Gastroesophageal sphincter (tissue), 4 donors: ENCODE data around the gene PNPLA7. TPM values are rescaled to one million over a fixed set of nuclear protein-coding genes. Genes with fewer than 3 reads are reported as not detected.

ENCODE experiments used
- ATAC-seq: fragments of 150-250 bp; one replicate; pipeline ENCODE4 v1.9.1; 2016; ENCODE audit warnings: mild to moderate bottlenecking, moderate library complexity
- H3K27ac ChIP-seq, 4 donors: fragments of 200-600 bp; sonication (generic) in 3 of 4; 1 replicate in 3 of 4; 2 replicates in 1 of 4; pipeline ENCODE4 v1.5.1; 2016 to 2019
- H3K27me3 ChIP-seq: fragments of 200-600 bp; sonication (generic); one replicate; pipeline ENCODE4 v1.5.1; 2019
- H3K36me3 ChIP-seq, 2 donors: fragments of 200-600 bp; sonication (generic); one replicate each; pipeline ENCODE4 v1.5.1; 2019; ENCODE audit warnings: control low read depth in 1 of 2
- H3K4me1 ChIP-seq, 3 donors: fragments of 200-600 bp; sonication (generic); 1 replicate in 2 of 3; 2 replicates in 1 of 3; pipeline ENCODE4 v1.5.1; 2016 to 2019; ENCODE audit warnings: control low read depth in 2 of 3
- H3K4me3 ChIP-seq, 2 donors: fragments of 200-600 bp; sonication (generic); one replicate each; pipeline ENCODE4 v1.5.1; 2019; ENCODE audit warnings: mild to moderate bottlenecking in 1 of 2, moderate library complexity in 1 of 2
- H3K9me3 ChIP-seq, 3 donors: fragments of 200-600 bp; sonication (generic); one replicate each; pipeline ENCODE4 v1.5.1; 2017 to 2019; ENCODE audit warnings: control low read depth in 2 of 3
- EP300 ChIP-seq: sonication (generic); formaldehyde crosslinking; IDR thresholded peaks from one replicate; pipeline ENCODE4 v1.6.1; 2017; ENCODE audit warnings: antibody characterized with exemption, mild to moderate bottlenecking
- POLR2A ChIP-seq, 2 donors: fragments of 450-650 bp; IDR thresholded peaks; one replicate each; pipeline ENCODE4 v1.6.1; 2017; ENCODE audit warnings: antibody characterized with exemption in 2 of 2, mild to moderate bottlenecking in 2 of 2, moderate library complexity in 1 of 2
- POLR2AphosphoS5 ChIP-seq: sonication (generic); formaldehyde crosslinking; IDR thresholded peaks from one replicate; pipeline ENCODE4 v1.6.1; 2017; ENCODE audit warnings: antibody characterized with exemption
- WGBS, 2 donors: methylation state at CpG; one replicate each; pipeline ENCODE4 v1.1.5; 2018; ENCODE audit warnings: low coverage in 1 of 2; 5-methylcytosine and 5-hydroxymethylcytosine counted together
- total RNA-seq, 4 donors: library from RNA; depleted of rRNA; stranded (reverse); fragments of >200 nt; gene quantifications; one replicate each; pipeline ENCODE4 v1.1.0, GENCODE V29; 2016
- TF ChIP-seq, protein P1 (sequence below), 4 experiments: fragments of 200-600 bp in 2 of 4; fragments of 450-650 bp in 2 of 4; sonication (generic) in 1 of 4; IDR thresholded peaks; one replicate each; pipeline ENCODE4 v1.5.1; 2017 to 2019; ENCODE audit warnings: antibody characterized with exemption in 4 of 4, mild to moderate bottlenecking in 2 of 4, moderate library complexity in 2 of 4

Gene PNPLA7
- total RNA-seq, 4 donors from 2014 or later: 2.0 to 11.2 (median 6.6) TPM

DNA sequence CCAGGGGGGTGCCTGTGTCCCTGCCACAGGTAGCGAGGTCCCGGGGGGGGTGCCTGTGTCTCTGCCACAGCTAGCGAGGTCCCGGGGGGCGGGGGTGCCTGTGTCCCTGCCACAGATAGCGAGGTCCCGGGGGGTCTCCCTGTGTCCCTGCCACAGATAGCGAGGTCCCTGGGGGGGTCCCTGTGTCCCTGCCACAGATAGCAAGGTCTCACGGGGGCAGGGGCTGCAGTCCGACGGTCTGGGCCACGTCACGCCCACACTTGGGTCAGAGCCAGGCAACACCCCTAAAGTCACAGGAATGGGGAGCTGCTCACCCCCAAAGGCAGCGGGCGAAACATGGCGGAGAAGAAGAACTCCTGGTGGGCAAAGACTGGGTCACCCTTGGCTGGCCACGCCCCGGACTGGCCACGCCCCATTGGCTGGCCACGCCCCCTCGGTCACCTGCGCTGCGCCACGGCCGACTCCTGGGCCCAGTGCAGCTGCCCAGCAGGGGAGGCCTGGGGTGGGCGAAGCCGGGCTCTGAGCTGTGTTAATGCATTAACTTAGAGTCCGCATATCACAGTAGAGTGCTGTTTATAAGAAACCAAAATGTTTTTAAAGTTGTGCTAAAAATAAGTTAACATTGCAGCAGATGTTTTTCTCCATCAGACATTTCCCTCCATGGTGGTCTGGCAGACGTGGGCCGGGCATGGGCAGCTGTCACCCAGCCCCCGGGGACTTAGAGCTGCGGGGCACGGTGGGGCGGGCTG lies 120.1 kb downstream of the PNPLA7 start:
- no peak overlapping the region for H3K27ac ChIP-seq
- H3K4me1 ChIP-seq: peaks cover 0 to 10% (median 0%) of the 10 kb centered on the region in 3 donors
- H3K4me3 ChIP-seq: no peak overlapping the region
- H3K36me3 ChIP-seq: no peaks in the 10 kb centered on the region
- peaks cover 30% of the 10 kb centered on the region for H3K27me3 ChIP-seq
- 12 to 15% methylated on average over 4 to 5 of the region's 34 CpGs for WGBS, 2 donors
- H3K9me3 ChIP-seq: no peaks in the 10 kb centered on the region
- no peak for ATAC-seq
- no peak for TF ChIP-seq EP300
- no peak for TF ChIP-seq POLR2A (IDR thresholded peaks at IDR 0.05)
- TF ChIP-seq, protein P1, sequence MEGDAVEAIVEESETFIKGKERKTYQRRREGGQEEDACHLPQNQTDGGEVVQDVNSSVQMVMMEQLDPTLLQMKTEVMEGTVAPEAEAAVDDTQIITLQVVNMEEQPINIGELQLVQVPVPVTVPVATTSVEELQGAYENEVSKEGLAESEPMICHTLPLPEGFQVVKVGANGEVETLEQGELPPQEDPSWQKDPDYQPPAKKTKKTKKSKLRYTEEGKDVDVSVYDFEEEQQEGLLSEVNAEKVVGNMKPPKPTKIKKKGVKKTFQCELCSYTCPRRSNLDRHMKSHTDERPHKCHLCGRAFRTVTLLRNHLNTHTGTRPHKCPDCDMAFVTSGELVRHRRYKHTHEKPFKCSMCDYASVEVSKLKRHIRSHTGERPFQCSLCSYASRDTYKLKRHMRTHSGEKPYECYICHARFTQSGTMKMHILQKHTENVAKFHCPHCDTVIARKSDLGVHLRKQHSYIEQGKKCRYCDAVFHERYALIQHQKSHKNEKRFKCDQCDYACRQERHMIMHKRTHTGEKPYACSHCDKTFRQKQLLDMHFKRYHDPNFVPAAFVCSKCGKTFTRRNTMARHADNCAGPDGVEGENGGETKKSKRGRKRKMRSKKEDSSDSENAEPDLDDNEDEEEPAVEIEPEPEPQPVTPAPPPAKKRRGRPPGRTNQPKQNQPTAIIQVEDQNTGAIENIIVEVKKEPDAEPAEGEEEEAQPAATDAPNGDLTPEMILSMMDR (IDR thresholded peaks at IDR 0.05): no peak

DNA sequence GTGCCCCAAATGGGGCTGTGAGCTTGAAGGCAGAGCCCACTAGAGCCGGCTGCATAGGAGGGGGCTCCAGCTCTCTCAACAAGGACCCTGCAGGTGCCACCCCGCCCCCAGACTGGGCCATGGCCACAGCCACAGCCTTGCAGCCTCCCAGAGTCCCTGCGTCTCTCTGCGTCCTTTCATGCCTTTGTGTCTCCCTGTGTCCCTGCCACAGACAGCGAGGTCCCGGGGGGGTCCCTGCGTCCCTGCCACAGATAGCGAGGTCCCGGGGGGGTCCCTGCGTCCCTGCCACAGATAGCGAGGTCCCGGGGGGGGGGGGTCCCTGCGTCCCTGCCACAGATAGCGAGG lies 120.7 kb downstream of the PNPLA7 start:
- Histone ChIP-seq H3K4me3 (no peak overlapping the region), H3K9me3 (no peaks in the 10 kb centered on the region), H3K27ac (no peak overlapping the region), H3K36me3 (no peaks in the 10 kb centered on the region), H3K4me1 (peaks cover 0 to 13% (median 0%) of the 10 kb centered on the region in 3 donors), H3K27me3 (peaks cover 26% of the 10 kb centered on the region)
- TF ChIP-seq POLR2AphosphoS5 (no peak), POLR2A (IDR thresholded peaks at IDR 0.05) (no peak)
- TF ChIP-seq, protein P1 (IDR thresholded peaks at IDR 0.05): no peak
- WGBS, 2 donors: 80% methylated on average over 1 of the region's 14 CpGs; no CpG with 5 or more reads in 1 of the 2 donors
- no peak for ATAC-seq

DNA sequence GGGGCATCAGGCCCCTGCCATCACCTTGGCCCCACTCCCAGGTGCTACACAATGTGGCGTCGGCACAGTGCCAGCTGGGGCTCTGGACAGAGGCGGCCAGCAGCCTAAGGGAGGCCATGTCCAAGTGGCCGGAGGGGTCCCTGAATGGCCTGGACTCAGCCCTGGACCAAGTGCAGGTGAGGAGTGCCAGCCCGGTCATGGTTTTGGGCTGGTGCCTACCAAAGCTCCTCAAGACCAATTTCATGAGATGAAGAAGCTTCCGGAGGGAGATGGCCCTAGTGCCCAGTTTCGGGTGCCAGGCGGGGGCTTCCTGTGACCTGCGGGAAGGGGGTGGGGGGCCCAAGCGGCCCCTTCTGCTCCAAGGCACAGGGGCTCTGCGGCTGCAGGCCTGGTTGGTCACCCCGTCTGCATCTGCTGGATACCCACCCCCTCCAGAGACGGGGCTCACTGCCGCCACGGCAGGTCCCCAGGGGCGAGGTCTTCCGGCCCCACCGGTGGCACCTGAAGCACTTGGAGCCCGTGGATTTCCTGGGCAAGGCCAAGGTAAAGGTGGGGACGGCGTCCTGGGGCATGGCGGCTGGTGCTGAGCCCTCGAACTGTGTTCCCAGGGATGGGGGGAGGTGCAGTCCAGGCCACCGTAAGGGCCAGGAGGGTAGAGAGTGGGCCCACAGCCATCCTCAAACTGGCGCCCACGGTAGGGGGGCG lies 121.2 kb downstream of the PNPLA7 start:
- Histone ChIP-seq H3K9me3 (no peaks in the 10 kb centered on the region), H3K36me3 (no peaks in the 10 kb centered on the region), H3K4me3 (no peak overlapping the region), H3K27ac (no peak overlapping the region), H3K4me1 (peaks cover 0 to 18% (median 1%) of the 10 kb centered on the region in 3 donors), H3K27me3 (peaks cover 26% of the 10 kb centered on the region)
- no peak for ATAC-seq
- WGBS, 2 donors: 75% methylated on average over 2 of the region's 27 CpGs; no CpG with 5 or more reads in 1 of the 2 donors
- TF ChIP-seq POLR2A (IDR thresholded peaks at IDR 0.05): no peak
- no peak for TF ChIP-seq EP300
- TF ChIP-seq, protein P1 (IDR thresholded peaks at IDR 0.05): no peak
- TF ChIP-seq POLR2AphosphoS5: no peak

DNA sequence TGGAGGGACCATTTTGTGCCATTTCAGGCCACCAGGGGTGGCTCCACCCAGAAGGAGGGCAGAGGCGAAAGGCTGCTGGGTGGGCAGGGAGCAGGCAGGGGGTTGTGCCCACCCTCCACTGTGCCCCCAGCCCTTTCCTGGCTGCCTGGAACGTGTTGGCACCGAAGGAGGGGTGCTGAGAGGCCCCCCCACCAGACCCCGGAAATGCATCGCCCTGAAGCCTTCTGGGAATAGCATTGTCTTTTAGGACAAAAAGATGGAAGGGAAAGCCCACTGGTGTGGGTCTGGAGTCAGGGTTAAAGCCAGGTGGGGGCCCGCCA lies 121.9 kb downstream of the PNPLA7 start:
- no peak for ATAC-seq
- 65% methylated on average over 4 of the region's 6 CpGs; no CpG with 5 or more reads in 1 of the 2 donors for WGBS, 2 donors
- no peaks in the 10 kb centered on the region for H3K9me3 ChIP-seq
- no peak overlapping the region for H3K27ac ChIP-seq
- peaks cover 0 to 26% (median 5%) of the 10 kb centered on the region in 3 donors for H3K4me1 ChIP-seq
- no peaks in the 10 kb centered on the region for H3K36me3 ChIP-seq
- peaks cover 26% of the 10 kb centered on the region for H3K27me3 ChIP-seq
- H3K4me3 ChIP-seq: no peak overlapping the region
- TF ChIP-seq, protein P1 (IDR thresholded peaks at IDR 0.05): no peak
- TF ChIP-seq POLR2A (IDR thresholded peaks at IDR 0.05) (no peak), EP300 (no peak), POLR2AphosphoS5 (no peak)
